ENCODE data around the gene NHP2.
"Not testable (repeated sequence)": the region's sequence is repeated elsewhere in the genome, so short reads cannot be mapped to it uniquely, and the experiment has no call there.

Gene NHP2

GRCh38 chr5:178170455-178170854 lies 16.8 kb upstream of the NHP2 start:
- no peak for DNase-seq

- DNase-seq: no peak
These were observed 11.9 kb upstream of the NHP2 start for GRCh38 chr5:178165581-178165980.

GRCh38 chr5:178163772-178164735 lies 10.4 kb upstream of the NHP2 start:
- peak; percentile 89 for DNase-seq

- DNase-seq: no peak
These were observed 8.8 kb upstream of the NHP2 start for GRCh38 chr5:178162481-178162880.

GRCh38 chr5:178160176-178160575 lies 6.5 kb upstream of the NHP2 start:
- no peak for DNase-seq

- DNase-seq: no peak
These were observed 1.4 kb upstream of the NHP2 start for GRCh38 chr5:178155065-178155464.

- no peak for DNase-seq
These were observed 917 bp downstream of the NHP2 start for GRCh38 chr5:178152491-178153444.

GRCh38 chr5:178150977-178151734 lies 2.5 kb downstream of the NHP2 start:
- DNase-seq: no peak

- DNase-seq: no peak
These were observed 4.3 kb downstream of the NHP2 start for GRCh38 chr5:178149199-178149932.

GRCh38 chr5:178147406-178147805 lies 6.3 kb downstream of the NHP2 start:
- no peak for DNase-seq

- DNase-seq: peak; percentile 7
These were observed 7.5 kb downstream of the NHP2 start for GRCh38 chr5:178145965-178146820.

- no peak for DNase-seq
These were observed 9.8 kb downstream of the NHP2 start for GRCh38 chr5:178143901-178144300.

GRCh38 chr5:178143246-178143645 lies 10.4 kb downstream of the NHP2 start:
- DNase-seq: no peak

- DNase-seq: no peak
These were observed 11.0 kb downstream of the NHP2 start for GRCh38 chr5:178142642-178143041.

GRCh38 chr5:178141550-178141949 lies 12.1 kb downstream of the NHP2 start:
- DNase-seq: no peak

- no peak for DNase-seq
These were observed 15.7 kb downstream of the NHP2 start for GRCh38 chr5:178137991-178138390.

GRCh38 chr5:178136990-178137389 lies 16.7 kb downstream of the NHP2 start:
- DNase-seq: no peak

GRCh38 chr5:178131446-178131996 lies 22.2 kb downstream of the NHP2 start:
- no peak for DNase-seq

GRCh38 chr5:178130576-178131445 lies 22.9 kb downstream of the NHP2 start, which contains the start of gene RMND5B:
RMND5B (plus strand) TSS chr5:178131014; CDS start chr5:178138120, 7,106 bp downstream.
- peak; percentile 88 for DNase-seq

GRCh38 chr5:178130234-178130575 lies 23.5 kb downstream of the NHP2 start:
- DNase-seq: not testable (repeated sequence)

Data from NCI-H774 (cell line).